BLaER1 treated with 17β-estradiol and CSF1 and Interleukin-3, amounts not matched to agents 10 nM and 100 nM (cell line): ENCODE data around the gene ZNF385C.

Experiments
- H3K27ac ChIP-seq, 11 experiments: shearing (Covaris generic); formaldehyde crosslinking; 2 replicates each; pipeline ENCODE4 v1.8.1; 2022
- H3K27me3 ChIP-seq, 11 experiments: shearing (Covaris generic); formaldehyde crosslinking; 2 replicates each; pipeline ENCODE4 v1.8.1; 2022
- H3K36me3 ChIP-seq, 11 experiments: shearing (Covaris generic); formaldehyde crosslinking; 2 replicates each; pipeline ENCODE4 v1.8.1; 2022
- H3K4me1 ChIP-seq, 10 experiments: shearing (Covaris generic); formaldehyde crosslinking; 2 replicates each; pipeline ENCODE4 v1.8.1; 2022
- H3K4me2 ChIP-seq, 11 experiments: shearing (Covaris generic); formaldehyde crosslinking; 2 replicates each; pipeline ENCODE4 v1.8.1; 2022
- H3K4me3 ChIP-seq, 10 experiments: shearing (Covaris generic); formaldehyde crosslinking; 2 replicates each; pipeline ENCODE4 v1.8.1; 2022
- H3K9ac ChIP-seq, 11 experiments: shearing (Covaris generic); formaldehyde crosslinking; 2 replicates each; pipeline ENCODE4 v1.8.1; 2022
- H3K9me3 ChIP-seq, 11 experiments: shearing (Covaris generic); formaldehyde crosslinking; replicated peaks in 1 of 11; 2 replicates each; pipeline ENCODE4 v1.8.1; 2022
- H4K20me1 ChIP-seq, 11 experiments: shearing (Covaris generic); formaldehyde crosslinking; 2 replicates each; pipeline ENCODE4 v1.8.1; 2022
- Cebpa-rat ChIP-seq, 11 experiments: shearing (Covaris generic); IDR thresholded peaks; 2 replicates each; pipeline ENCODE4 v1.8.1; 2022

ZNF385C gene

DNA sequence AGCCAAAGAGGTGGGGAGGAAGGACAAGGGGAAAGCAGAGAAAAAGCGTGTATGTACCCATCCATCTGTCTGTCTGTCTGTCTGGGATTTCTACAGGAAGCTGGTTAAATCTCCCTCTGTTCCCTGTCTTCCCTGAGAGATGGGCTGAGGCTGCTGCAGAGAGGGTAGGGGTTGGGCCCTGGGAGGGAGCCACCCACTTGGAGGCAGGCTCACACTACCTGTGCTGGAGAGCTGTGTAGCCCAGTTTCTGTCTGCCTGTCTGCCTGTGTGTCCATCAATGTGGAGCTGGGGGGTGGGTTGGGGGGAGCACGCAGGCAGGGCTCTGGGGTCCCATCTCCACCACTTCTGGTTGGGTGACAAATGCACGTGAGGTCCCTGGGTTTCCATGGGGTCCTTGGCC lies 29.3 kb downstream of the ZNF385C start:
- H3K4me2 ChIP-seq: no peak overlapping the region
- H3K4me3 ChIP-seq: no peak overlapping the region
- TF ChIP-seq Cebpa-rat (IDR thresholded peaks at IDR 0.05): no peak
- H3K27ac ChIP-seq: no peak overlapping the region
- H3K9ac ChIP-seq: no peak overlapping the region
- H3K27me3 ChIP-seq: peaks cover 36 to 38% (median 38%) of the 10 kb centered on the region in 11 experiments
- H4K20me1 ChIP-seq: peaks cover 0 to 9% (median 0%) of the 10 kb centered on the region in 11 experiments; a peak in 4 of 22 replicates
- peaks cover 31 to 46% (median 36%) of the 10 kb centered on the region in 10 experiments for H3K4me1 ChIP-seq
- no peaks in the 10 kb centered on the region for H3K9me3 ChIP-seq
- no peaks in the 10 kb centered on the region for H3K36me3 ChIP-seq

DNA sequence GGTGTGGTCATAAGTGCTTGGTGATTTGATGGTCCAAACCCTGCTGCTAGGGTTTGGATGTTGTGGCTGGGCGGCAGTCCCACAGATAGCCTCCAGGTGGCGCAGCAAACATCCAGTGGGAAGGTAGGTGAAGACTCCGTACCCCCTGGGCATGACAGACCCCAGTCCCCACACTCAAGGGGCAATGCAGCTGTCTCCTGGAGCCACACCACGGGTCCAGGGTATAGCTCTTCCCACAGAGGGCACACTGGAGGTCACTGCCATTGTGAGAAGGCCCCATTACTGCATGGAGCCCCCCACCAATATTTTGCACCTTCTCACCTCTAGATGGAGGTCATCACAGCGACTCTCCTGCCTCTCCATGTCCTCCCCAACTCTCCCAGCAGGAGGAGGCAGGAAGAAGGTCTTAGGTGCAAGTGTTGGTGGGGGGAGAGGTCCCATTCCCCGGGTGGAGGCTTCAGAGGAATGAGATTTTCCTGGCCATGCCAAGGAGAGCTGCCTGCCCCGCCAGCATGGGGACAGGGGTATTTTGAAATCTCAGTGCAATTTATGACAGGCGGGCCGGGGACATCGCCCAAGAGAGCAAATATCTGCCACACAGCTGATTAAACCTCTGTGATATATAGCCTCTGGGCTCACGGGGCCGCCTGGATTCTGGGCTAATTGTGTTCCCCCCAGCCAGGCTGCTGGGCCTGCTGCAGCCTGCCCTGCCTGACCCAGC lies 30.7 kb downstream of the ZNF385C start:
- no peak overlapping the region for H3K9ac ChIP-seq
- peaks cover 40 to 50% (median 44%) of the 10 kb centered on the region in 10 experiments for H3K4me1 ChIP-seq
- peaks cover 22 to 24% (median 23%) of the 10 kb centered on the region in 11 experiments for H3K27me3 ChIP-seq
- no peak for TF ChIP-seq Cebpa-rat (IDR thresholded peaks at IDR 0.05)
- H3K4me2 ChIP-seq: no peak overlapping the region
- H4K20me1 ChIP-seq: peaks cover 0 to 6% (median 0%) of the 10 kb centered on the region in 11 experiments; a peak in 3 of 22 replicates
- H3K4me3 ChIP-seq: no peak overlapping the region
- H3K36me3 ChIP-seq: no peaks in the 10 kb centered on the region
- no peaks in the 10 kb centered on the region for H3K9me3 ChIP-seq
- H3K27ac ChIP-seq: no peak overlapping the region

DNA sequence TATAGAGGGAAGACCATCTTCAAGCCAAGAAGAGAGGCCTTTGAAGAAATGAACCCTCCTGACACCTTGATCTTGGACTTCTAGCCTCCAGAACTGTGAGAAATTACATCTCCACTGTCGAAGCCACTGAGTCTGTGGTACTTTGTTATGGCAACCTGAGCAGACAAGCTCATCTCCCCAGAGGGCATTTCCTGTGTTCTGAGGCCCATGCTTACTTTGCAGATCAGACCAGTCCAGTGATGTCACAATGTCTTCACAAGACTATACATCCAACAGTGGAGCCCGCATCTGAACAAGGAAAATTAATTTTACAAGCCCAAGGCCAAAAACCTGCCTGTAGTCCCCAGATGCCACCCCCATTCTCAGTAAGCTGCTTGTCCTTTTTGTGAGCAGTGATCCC lies 33.1 kb downstream of the ZNF385C start:
- Histone ChIP-seq H3K36me3 (no peaks in the 10 kb centered on the region), H3K9me3 (no peaks in the 10 kb centered on the region), H3K27ac (peak overlapping the region in 1 of 11 experiments; percentile 73; a peak in 2 of 22 replicates), H3K9ac (0 out of 22 replicates have a peak overlapping the region, but pooled peaks of 1 of the 11 experiments have one; percentile 7), H3K4me2 (peak overlapping the region; percentile 69 to 87 (median 80)), H3K4me1 (peaks cover 39 to 50% (median 47%) of the 10 kb centered on the region in 10 experiments), H3K27me3 (peaks cover 0 to under 1% (median under 1%) of the 10 kb centered on the region in 11 experiments; a peak in 7 of 22 replicates), H3K4me3 (no peak overlapping the region), H4K20me1 (no peaks in the 10 kb centered on the region)
- no peak for TF ChIP-seq Cebpa-rat (IDR thresholded peaks at IDR 0.05)

DNA sequence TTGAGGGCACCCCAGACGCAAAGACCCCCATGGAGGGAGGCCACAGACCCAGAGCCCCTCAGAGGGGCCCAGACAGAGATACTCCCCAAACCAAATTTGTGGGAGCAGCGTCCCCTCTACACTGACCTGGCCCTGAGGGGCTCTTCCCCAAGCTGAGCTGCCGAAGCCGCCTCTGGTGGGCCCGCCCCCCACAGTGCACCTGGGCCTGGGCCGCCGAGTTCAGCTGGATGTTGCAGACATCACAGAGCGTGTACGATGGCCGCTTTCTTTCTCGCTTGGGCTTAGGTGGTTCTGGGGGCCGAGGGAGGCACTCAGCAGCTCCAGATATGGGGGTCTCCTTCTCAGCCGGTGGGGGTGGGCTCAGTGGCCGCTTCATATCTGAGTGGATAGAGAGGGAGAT lies 35.6 kb downstream of the ZNF385C start:
- H4K20me1 ChIP-seq: no peaks in the 10 kb centered on the region

DNA sequence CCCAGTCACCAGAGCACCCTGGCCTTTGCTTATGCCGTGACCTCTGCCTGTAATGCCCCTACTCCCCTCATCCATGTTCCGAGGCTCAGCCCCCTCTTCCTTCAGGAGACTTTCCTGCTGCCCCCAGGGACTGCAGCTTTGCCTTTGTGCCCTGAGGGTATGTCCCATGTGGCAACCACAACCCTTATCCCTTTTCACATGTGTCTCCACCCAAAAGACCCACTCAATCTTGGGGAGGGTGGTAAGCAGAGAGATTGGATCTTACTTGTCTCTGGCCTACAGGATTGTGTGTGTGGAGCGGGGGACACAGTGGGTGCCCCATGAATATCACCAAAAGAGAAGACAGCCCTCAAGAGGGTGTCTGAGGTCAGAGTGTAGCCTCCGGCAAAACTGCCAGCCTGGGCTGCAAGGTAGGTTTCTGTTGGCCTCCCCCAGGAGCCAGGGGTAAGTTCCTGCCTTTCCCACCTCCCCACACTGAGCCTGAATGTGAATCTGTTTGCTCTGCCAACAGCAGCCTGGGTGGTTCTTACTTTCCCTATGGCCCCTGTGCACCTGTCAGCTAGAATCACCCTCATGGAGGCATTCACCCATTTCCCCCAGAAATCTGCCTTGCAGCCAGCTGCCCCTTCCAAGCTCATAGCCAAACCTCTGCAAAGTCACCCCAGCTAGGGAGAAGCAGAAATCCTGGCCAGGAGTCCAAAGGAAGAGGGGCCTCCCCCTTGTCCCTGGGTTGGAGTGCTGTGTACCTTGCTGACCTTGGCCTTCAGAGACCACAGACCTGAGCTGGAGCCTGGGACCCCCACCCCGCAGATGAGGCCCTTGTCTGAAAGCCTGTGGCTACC lies 36.4 kb downstream of the ZNF385C start:
- Histone ChIP-seq H3K4me2 (peak overlapping the region; percentile 38 to 87 (median 79)), H3K9me3 (no peaks in the 10 kb centered on the region), H3K27ac (peak overlapping the region in 3 of 11 experiments; percentile 67 to 78 (median 71); a peak in 2 of 22 replicates), H3K27me3 (no peaks in the 10 kb centered on the region), H4K20me1 (no peaks in the 10 kb centered on the region), H3K4me1 (peaks cover 39 to 61% (median 56%) of the 10 kb centered on the region in 10 experiments), H3K4me3 (no peak overlapping the region), H3K36me3 (no peaks in the 10 kb centered on the region), H3K9ac (peak overlapping the region in 1 of 11 experiments; percentile 32; a peak in 1 of 22 replicates)
- TF ChIP-seq Cebpa-rat (IDR thresholded peaks at IDR 0.05): no peak

More for the DNA sequence above, 35.6 kb downstream of the ZNF385C start:
- Histone ChIP-seq H3K36me3 (no peaks in the 10 kb centered on the region), H3K4me3 (no peak overlapping the region), H3K4me1 (peaks cover 39 to 61% (median 56%) of the 10 kb centered on the region in 10 experiments), H3K9me3 (no peaks in the 10 kb centered on the region), H3K27ac (peak overlapping the region in 4 of 11 experiments; percentile 67 to 78 (median 72); a peak in 6 of 22 replicates), H3K4me2 (peak overlapping the region; percentile 69 to 87 (median 80); a peak in 20 of 22 replicates), H3K9ac (peak overlapping the region in 1 of 11 experiments; percentile 75; a peak in 2 of 22 replicates), H3K27me3 (no peaks in the 10 kb centered on the region)
- no peak for TF ChIP-seq Cebpa-rat (IDR thresholded peaks at IDR 0.05)

DNA sequence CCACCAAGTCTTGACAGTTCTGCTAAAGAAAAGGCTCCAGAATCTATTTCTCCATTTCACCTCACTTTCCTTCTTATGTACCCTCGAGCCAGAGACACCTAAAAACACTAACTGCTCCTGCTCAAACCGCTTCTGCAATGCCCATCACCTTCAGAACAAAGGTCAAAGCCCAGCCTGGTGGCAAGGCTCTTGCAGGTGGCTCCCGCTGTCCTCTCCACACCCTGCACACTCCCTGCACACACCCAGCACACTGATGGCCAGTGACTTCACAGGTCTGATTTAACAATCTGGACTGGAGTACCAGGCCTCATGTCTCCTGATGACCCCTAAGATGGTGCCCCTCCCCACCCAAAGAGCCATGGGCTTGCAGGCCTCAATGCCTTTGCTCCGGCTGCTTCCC lies 38.0 kb downstream of the ZNF385C start:
- peaks cover 34 to 65% (median 58%) of the 10 kb centered on the region in 10 experiments for H3K4me1 ChIP-seq
- H3K27me3 ChIP-seq: no peaks in the 10 kb centered on the region
- no peak for TF ChIP-seq Cebpa-rat (IDR thresholded peaks at IDR 0.05)
- H3K9ac ChIP-seq: no peak overlapping the region
- peak overlapping the region; percentile 1 to 56 (median 46); a peak in 17 of 22 replicates for H3K4me2 ChIP-seq
- H3K4me3 ChIP-seq: no peak overlapping the region
- H3K27ac ChIP-seq: peak overlapping the region in 1 of 11 experiments; percentile 47; a peak in 3 of 22 replicates
- H3K36me3 ChIP-seq: no peaks in the 10 kb centered on the region
- H3K9me3 ChIP-seq: no peaks in the 10 kb centered on the region
- no peaks in the 10 kb centered on the region for H4K20me1 ChIP-seq

DNA sequence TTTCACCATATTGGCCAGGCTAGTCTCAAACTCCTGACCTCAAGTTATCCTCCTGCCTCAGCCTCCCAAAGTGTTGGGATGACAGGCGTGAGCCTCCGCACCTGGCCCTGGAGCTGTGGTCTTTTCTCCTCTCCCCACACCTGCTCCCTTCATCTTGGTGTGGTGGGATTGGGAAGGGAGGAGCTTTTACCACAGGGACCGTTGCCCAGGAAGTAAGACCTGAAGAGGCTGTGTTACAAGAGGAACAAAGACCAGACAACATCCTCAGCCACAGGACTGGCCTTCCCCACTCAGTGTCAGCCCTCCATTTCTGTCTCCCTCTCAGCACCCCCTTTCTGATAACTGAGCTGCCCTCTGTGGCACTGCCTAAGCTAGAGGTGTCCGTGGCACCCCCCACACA lies 38.5 kb downstream of the ZNF385C start:
- Histone ChIP-seq H3K36me3 (no peaks in the 10 kb centered on the region), H3K4me3 (no peak overlapping the region), H3K4me2 (peak overlapping the region; percentile 1 to 56 (median 46); a peak in 17 of 22 replicates), H4K20me1 (no peaks in the 10 kb centered on the region), H3K9me3 (no peaks in the 10 kb centered on the region), H3K4me1 (peaks cover 30 to 63% (median 55%) of the 10 kb centered on the region in 10 experiments), H3K27ac (peak overlapping the region in 1 of 11 experiments; percentile 47; a peak in 3 of 22 replicates), H3K9ac (no peak overlapping the region), H3K27me3 (no peaks in the 10 kb centered on the region; a peak in 1 of 22 replicates)
- TF ChIP-seq Cebpa-rat (IDR thresholded peaks at IDR 0.05): no peak

DNA sequence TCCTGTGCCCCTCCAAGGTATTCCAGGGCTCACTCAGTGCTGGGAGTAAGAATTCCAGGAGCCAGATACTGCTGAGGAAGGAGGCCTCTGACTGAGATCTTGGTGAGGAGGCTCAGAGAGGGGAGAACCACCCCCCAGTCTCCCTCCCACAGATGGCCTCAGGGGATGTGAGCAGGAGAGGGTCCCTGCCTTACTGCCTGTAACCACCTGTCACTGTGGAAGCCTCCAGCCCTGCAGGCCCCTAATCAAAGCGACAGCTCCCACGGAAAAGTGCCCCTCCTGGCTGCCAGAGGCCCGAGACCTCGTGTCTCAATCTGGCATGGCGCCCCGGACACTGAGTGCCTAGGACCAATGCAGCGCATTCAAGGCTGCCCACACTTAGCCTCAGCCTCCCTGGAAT lies 40.2 kb downstream of the ZNF385C start:
- H3K27me3 ChIP-seq: peaks cover 0 to 14% (median 11%) of the 10 kb centered on the region in 11 experiments; a peak in 14 of 22 replicates
- H3K4me2 ChIP-seq: no peak overlapping the region
- no peaks in the 10 kb centered on the region for H3K36me3 ChIP-seq
- no peaks in the 10 kb centered on the region for H3K9me3 ChIP-seq
- peaks cover 12 to 55% (median 41%) of the 10 kb centered on the region in 10 experiments for H3K4me1 ChIP-seq
- H4K20me1 ChIP-seq: no peaks in the 10 kb centered on the region; a peak in 1 of 22 replicates
- no peak overlapping the region for H3K4me3 ChIP-seq
- H3K9ac ChIP-seq: no peak overlapping the region
- no peak for TF ChIP-seq Cebpa-rat (IDR thresholded peaks at IDR 0.05)
- no peak overlapping the region for H3K27ac ChIP-seq

DNA sequence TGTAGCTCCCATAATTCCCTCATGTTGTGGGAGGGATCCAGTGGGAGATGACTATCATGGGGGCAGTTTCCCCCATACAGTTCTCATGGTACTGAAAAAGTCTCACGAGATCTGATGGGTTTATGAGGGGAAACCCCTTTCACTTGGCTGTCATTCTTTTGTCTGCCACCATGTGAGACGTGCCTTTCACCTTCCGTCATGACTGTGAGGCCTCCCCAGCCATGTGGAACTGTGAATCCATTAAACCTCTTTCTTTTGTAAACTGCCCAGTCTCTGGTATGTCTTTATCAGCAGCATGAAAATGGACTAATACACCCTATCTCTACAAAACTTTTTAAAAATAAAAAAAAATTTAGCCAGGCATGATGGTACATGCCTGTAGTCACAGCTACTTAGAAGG lies 41.6 kb downstream of the ZNF385C start:
- no peaks in the 10 kb centered on the region for H3K36me3 ChIP-seq
- H3K4me3 ChIP-seq: no peak overlapping the region
- H4K20me1 ChIP-seq: no peaks in the 10 kb centered on the region; a peak in 1 of 22 replicates
- H3K27ac ChIP-seq: no peak overlapping the region
- peaks cover 4 to 28% (median 20%) of the 10 kb centered on the region in 11 experiments for H3K27me3 ChIP-seq
- no peak overlapping the region for H3K9ac ChIP-seq
- peaks cover 0 to 40% (median 27%) of the 10 kb centered on the region in 10 experiments; a peak in 18 of 20 replicates for H3K4me1 ChIP-seq
- TF ChIP-seq Cebpa-rat (IDR thresholded peaks at IDR 0.05): no peak
- H3K4me2 ChIP-seq: no peak overlapping the region
- no peaks in the 10 kb centered on the region for H3K9me3 ChIP-seq
